Iris pigment epithelial cell (primary cell): ENCODE measurements around the gene WDR90.
"Not testable (repeated sequence)": the region's sequence is repeated elsewhere in the genome, so short reads cannot be mapped to it uniquely, and the experiment has no call there.

Experiments used
- DNase-seq: peaks from one replicate; pipeline ENCODE4 v3.0.0-alpha.2; 2011; ENCODE audit warnings: low read depth

Gene WDR90

GRCh38 chr16:689175-689897 lies 40.2 kb downstream of the WDR90 start:
- no peak for DNase-seq

GRCh38 chr16:691242-691641 lies 42.1 kb downstream of the WDR90 start:
- DNase-seq, result not testable (repeated sequence)

DNA sequence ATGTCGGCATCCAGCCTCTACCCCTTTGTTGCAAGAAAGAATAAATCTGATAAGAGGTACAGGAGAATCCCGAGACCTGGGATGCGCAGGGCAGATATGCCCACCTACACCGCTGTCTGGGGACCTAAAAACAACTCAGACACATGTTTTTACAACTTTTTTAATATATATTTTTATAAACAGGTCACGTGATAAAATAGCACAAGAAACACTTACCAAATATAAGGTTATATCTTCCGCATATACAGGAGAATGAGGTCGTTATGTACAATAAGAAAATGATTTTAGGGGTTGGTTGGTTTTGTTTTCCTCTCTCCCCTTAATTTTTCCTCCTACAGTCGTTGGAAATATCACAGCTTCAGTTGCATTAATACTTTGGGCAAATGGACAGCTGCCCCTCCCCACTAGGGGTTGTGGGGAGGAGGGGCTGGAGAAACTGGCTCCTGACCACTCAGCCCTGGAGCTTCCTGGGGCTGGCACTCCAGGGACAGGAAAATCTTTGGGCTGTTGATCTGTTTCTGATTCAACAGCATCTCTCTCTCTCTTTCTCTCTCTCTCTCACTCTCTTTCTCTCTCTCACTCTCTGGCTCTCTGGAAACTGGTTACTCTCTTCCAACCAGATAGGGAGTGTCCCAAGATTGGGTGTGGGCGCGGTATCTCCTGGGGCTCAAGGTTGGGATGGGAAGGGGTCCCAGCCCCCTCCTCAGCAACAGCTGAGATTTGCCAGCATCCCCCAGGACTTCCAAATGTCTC lies 43.4 kb downstream of the WDR90 start:
- no peak for DNase-seq

DNA sequence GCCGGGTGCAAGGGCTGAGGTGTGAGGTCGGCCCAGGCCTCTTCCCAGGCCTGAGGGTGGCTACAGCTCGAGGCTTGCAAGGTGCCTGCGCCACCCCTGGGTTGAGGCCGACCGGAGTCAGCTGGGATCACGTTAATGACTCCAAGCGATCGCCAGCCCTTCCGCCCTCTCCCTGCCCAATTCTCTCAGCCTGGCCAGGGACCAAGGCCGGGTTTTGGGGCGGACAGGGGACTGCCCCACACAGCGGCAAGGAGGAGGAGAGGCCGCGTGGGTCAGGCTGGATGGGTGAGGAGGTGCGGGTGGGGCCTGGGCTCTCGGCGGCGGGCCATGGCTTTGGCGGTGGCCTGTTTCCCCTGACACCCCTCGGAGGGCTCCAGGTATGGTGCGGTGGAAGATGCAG lies 44.2 kb downstream of the WDR90 start:
- no peak for DNase-seq

GRCh38 chr16:693766-694165 lies 44.6 kb downstream of the WDR90 start:
- DNase-seq, result no peak

- DNase-seq, result no peak
These were observed 45.2 kb downstream of the WDR90 start for GRCh38 chr16:694187-694862.

GRCh38 chr16:694863-695354 lies 45.7 kb downstream of the WDR90 start:
- DNase-seq, result no peak

DNA sequence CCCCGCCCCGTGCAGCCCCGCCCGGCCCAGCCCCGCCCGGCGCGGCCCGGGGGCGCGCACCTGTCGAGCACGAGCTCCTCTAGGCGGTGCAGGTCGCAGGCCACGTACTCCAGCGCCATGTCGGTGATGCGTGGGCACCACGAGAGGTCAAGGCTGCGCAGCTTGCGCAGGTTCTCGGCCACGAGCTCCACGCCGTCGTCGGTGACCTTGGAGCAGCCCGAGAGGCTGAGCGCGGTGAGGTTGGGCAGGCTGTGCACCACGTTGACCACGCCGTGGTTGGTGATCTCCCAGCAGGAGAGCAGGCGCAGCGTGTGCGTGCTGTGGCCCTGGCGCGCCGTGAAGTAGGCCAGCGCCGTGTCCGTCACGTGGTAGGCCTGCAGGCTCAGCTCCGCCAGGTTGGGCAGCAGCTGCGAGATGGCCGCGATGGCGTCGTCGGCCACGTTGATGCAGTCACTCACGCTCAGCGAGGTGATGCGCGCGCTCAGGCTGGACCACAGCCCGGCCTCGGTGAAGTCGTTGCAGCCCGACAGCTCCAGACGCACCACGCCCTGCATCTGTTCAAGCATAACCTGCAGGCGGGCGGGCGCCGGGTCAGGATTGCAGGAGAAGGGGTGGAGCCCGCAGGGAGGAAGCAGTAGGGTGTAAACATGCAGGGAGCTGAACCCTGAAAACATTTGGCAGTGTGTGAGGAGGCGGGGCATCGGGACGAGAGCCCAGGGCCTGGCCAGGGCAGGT lies 46.4 kb downstream of the WDR90 start:
- no peak for DNase-seq

- no peak for DNase-seq
These were observed 49.9 kb downstream of the WDR90 start for GRCh38 chr16:698911-699671.

DNA sequence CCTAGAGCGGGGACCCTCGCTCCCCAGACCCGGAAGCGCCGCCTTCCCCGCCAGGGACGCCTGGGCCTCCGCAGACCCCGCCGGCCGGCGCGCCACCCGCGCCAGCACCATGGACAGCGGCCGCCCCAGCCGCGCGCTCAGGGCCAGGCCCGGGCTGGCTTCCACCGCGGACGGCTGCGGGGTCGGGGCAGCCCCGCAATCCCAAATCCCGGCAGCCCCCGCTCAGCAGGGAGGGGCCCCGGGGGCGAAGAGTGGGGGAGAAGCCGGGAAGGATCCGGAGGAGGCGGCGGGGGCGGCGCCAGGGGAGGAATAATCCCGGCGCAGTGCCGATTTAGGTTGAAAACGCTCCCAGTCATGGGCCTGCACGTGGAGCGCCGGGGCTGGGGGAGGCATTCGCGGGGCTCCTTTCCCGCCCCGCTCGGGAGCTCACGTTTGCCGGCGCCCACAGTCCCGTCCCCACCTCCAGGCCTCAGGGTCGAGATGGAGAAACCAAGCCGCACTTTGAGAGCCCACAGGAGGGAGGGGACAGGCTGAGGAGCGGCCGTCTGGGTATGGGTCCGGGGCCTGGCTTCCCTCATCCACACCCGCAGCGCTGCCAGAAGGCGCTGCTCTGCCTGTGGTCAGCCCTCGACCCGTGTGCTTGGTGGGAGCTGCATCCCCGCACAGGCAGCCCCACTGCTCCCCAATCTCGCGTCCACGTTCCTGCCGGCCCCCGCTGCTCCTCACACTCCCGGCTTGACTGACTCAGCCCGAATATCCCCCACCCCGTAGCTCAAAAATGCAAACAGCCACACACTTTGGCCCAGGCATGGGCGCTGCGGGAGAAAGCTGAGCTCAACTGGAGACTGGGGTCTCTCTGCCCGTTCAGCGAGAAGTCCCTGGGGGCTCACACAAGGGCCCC lies 51.8 kb downstream of the WDR90 start:
- DNase-seq, result no peak

DNA sequence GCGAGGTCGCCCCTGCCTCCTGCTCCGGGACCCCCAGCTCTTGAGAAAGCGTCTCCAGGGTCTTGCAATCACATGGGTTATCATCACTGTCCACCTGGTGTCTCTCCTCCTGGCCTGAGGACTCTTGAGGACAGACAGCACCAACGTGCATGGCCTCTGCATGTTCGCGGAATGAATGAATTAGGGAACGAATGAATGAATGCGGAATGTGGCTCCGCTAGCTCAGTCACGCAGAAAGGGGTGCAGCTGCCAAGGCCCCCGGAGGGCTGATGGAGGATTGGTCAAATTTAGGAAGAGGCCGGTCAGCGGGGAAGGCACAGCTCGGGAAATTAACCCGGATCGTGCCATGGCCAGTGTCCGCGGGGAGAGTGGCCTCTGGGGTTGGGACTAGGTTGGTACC lies 53.2 kb downstream of the WDR90 start:
- DNase-seq, result no peak

DNA sequence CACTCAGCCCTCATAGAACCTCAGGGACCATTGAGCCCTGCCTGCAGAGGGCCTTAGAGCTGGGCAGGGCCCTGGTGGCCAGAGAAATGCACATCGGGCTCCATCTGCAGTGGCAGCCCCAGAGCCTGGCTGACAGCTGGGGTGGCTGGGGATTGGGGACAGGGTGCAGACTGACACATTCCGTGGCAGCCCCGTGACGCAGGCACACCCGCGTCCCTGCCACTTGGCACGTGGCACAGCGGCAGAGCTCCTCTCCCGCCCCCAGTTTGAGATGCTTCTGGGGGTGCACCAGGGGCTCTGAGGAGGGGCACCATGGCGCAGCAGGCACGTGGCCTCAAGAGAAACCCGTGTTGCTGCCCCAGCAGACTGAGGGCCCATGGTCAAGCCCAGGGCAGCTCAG lies 54.2 kb downstream of the WDR90 start:
- DNase-seq, result no peak

GRCh38 chr16:704047-704446 lies 54.9 kb downstream of the WDR90 start:
- DNase-seq, result no peak

DNA sequence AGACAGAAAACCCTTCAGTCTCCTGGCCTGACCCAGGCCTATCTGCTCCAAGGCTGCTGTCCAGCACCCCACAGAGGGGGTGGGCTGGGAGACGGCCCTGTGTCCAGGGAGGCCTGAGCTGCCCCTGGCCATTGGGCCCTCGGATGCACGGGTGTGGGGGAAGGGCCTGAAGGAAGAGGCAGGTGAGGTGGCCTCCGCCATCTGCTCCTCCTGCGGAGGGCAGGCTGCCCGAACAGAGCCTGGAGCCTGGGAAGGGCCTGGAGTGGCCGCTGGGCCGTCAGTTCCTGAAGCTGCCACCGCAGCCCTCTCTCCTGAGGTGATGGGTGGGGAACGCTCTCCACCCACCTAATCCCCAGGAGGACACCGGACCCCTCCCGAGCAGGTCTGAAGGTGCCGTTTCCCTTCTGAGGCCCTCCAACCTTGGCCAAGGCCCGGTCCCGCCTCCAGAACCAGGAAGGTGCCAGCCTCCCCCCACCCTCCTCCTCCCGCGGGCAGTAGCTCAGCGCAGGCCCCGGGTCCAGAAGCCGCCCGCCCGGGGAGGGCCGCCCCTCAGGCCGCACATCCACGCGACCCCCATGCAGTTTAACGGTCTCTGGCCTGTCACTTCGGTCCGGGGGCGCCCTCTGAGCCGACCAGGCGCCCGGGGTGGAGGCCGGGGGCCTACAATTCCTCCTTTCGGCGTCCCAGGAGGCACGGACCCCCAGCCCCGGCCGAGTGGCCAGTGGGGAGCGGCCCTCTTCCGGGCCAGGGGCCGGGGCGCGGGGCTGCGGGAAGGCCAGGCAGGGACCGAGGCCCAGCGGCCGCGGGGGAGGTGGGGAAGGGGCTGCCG lies 55.6 kb downstream of the WDR90 start:
- DNase-seq, result no peak

DNA sequence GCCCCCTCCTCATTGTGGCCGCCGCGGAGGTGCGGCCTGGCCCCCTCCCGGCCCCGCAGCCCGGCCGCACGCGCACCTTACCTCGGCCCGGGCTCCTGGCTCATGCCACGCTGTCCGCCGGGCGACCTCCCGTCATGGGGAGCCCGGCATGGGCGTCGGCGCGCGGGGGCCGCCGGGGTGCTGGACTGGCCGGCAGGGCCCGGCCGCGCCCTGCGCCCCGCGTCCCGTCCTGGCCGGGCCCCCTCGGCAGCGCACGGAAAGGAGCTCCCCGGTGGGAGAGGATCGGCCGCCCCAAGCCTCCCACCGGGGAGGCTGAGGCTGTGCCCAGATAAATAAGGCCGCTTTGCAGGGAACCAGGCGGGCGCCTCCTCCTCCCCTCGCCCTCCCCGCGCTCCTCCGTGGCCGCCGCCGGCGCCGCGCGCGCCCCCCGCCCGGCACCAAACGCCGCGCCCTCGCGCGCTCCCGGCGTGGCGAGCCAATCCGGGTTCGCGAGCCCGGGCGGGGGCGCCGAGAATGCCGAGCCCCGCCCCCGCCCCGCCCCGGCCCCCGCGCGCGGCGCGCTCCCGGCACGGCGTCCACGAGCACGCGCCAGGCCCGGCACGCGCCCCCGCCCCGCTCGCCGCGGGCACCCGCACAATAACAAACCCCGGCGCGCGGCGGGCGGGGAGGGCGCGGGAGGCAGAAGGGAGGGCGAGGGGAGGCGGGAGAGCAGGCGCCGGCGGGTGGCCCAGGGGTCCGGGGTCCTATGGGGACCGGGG lies 56.4 kb downstream of the WDR90 start, which contains the start of gene FBXL16:
Gene FBXL16 (minus strand): TSS at position 371 of the 758 bp plus-strand sequence. CDS start 8,396 bp downstream, outside the sequence.
- no peak for DNase-seq

DNA sequence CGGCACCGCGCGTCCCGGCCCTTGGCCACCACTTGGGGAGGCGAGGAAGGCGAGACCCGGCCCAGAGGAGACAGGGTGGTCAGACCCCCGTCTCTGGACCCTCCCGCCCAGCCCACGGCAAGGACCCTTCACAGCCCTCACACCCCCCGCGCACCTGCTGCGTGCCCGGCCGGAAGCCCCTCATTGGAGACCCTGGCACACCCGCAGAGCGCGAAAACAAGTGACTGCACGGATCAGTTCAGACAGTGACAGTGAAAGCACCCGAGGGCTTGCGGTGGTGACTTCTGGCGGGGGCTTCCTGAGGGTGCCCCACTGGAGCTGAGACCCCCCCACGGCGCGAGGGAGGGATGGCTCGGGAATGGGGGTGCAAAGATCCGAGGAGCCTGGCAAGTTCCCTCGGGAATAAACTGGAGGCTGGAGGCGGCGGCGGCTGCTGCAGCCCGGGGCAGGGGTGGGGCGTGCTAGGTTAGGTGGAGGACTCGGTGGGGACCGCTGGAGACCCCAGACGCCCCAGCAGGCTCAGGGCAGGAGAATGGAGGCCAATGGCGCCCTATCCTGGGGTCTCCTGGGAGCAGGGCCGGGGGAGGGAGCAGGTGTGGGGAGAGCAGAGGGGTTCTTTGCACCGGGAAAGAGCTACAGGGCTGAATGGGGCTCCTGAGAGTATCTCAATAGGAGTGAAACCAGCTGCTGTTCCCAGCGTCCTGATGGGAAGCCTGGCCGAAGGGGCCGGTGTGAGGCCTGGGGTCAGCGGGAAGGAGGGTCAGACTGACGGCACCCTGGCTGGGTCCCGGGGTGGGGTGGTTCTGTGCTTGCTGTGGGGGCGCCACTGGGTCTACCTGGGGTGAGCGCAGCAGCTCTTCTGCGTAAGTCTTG lies 57.3 kb downstream of the WDR90 start:
- no peak for DNase-seq

DNA sequence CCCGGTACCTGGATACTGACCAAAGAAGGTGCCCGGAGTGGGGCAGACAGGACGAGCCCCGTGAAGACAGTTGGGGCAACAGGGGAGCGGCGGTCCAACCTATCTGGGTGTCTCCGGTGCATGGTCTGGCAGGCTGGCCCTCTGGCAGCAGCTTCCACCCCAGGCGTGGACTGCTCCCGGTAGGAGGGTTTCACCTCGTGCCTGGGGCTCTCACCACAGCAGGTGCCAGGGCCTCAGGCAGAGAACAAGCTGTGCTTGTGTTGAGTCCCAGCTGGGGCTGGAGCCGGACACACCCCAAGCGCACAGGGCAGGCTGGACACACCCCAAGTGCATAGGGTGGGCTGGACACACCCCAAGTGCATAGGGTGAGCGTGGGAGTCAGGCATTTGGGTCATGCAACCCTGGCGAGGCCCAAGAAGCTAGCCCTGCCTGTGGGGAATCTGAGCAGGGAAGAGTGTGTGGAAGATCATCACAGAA lies 57.9 kb downstream of the WDR90 start:
- no peak for DNase-seq
